Ectodermal cell (in vitro differentiated cells): Measurements from ENCODE around the gene S100A9.

Experiments used
- H3K27ac ChIP-seq: 2 replicates; pipeline ENCODE4 v1.7.0; 2013; ENCODE audit warnings: mild to moderate bottlenecking, low read depth, low read length; ENCODE audit not compliant: insufficient read depth, poor library complexity, severe bottlenecking
- H3K27me3 ChIP-seq: 2 replicates; pipeline ENCODE4 v1.7.0; 2013; ENCODE audit warnings: mild to moderate bottlenecking, low read length; ENCODE audit not compliant: insufficient read depth, control insufficient read depth, poor library complexity, severe bottlenecking
- H3K36me3 ChIP-seq: one replicate; pipeline ENCODE4 v1.7.0; 2013; ENCODE audit warnings: low read length; ENCODE audit not compliant: control insufficient read depth, insufficient read depth
- H3K4me1 ChIP-seq: one replicate; pipeline ENCODE4 v1.7.0; 2013; ENCODE audit warnings: low read length; ENCODE audit not compliant: control insufficient read depth, insufficient read depth
- H3K4me3 ChIP-seq: 2 replicates; pipeline ENCODE4 v1.7.0; 2013; ENCODE audit warnings: low read depth, low read length, control low read depth; ENCODE audit not compliant: insufficient read depth
- H3K9me3 ChIP-seq: 2 replicates; pipeline ENCODE4 v1.7.0; 2013; ENCODE audit warnings: mild to moderate bottlenecking, low read length, moderate library complexity; ENCODE audit not compliant: control insufficient read depth
- WGBS, 2 experiments: methylation state at CpG; one replicate each; pipeline ENCODE4 v1.1.7; 2013; ENCODE audit warnings: missing lambda C conversion rate in 2 of 2; 5-methylcytosine and 5-hydroxymethylcytosine counted together

The S100A9 gene

GRCh38 chr1:153353226-153353947 is 4.3 kb upstream of the S100A9 start:
- no peaks in the 10 kb centered on the region for H3K9me3 ChIP-seq
- H3K4me1 ChIP-seq: no peaks in the 10 kb centered on the region
- no peak overlapping the region for H3K4me3 ChIP-seq
- WGBS, 2 experiments: 84 to 89% methylated on average over 7 of the region's 7 CpGs
- no peaks in the 10 kb centered on the region for H3K27me3 ChIP-seq
- H3K36me3 ChIP-seq: no peaks in the 10 kb centered on the region
- H3K27ac ChIP-seq: no peak overlapping the region

GRCh38 chr1:153354515-153355193 is 3.0 kb upstream of the S100A9 start:
- no peaks in the 10 kb centered on the region for H3K9me3 ChIP-seq
- no peaks in the 10 kb centered on the region for H3K4me1 ChIP-seq
- H3K36me3 ChIP-seq: no peaks in the 10 kb centered on the region
- 87 to 90% methylated on average over 8 of the region's 8 CpGs for WGBS, 2 experiments
- H3K27me3 ChIP-seq: no peaks in the 10 kb centered on the region
- H3K27ac ChIP-seq: no peak overlapping the region
- H3K4me3 ChIP-seq: no peak overlapping the region

GRCh38 chr1:153355445-153356071 is 2.1 kb upstream of the S100A9 start:
- Histone ChIP-seq H3K27ac (no peak overlapping the region), H3K4me1 (no peaks in the 10 kb centered on the region), H3K9me3 (no peaks in the 10 kb centered on the region), H3K36me3 (no peaks in the 10 kb centered on the region), H3K27me3 (no peaks in the 10 kb centered on the region), H3K4me3 (no peak overlapping the region)
- WGBS, 2 experiments: 56 to 59% methylated on average over 10 of the region's 10 CpGs

- WGBS, 2 experiments: 93 to 94% methylated on average over 8 of the region's 8 CpGs
- no peaks in the 10 kb centered on the region for H3K9me3 ChIP-seq
Observed at GRCh38 chr1:153356392-153357075, 1.1 kb upstream of the S100A9 start.

GRCh38 chr1:153357076-153357852 is 390 bp upstream of the S100A9 start:
- 90 to 92% methylated on average over 10 of the region's 10 CpGs for WGBS, 2 experiments
- no peaks in the 10 kb centered on the region for H3K36me3 ChIP-seq
- no peak overlapping the region for H3K4me3 ChIP-seq
- no peak overlapping the region for H3K27ac ChIP-seq
- H3K27me3 ChIP-seq: no peaks in the 10 kb centered on the region
- H3K9me3 ChIP-seq: no peaks in the 10 kb centered on the region
- no peaks in the 10 kb centered on the region for H3K4me1 ChIP-seq

More at GRCh38 chr1:153356392-153357075, 1.1 kb upstream of the S100A9 start:
- Histone ChIP-seq H3K4me3 (no peak overlapping the region), H3K27me3 (no peaks in the 10 kb centered on the region), H3K36me3 (no peaks in the 10 kb centered on the region), H3K27ac (no peak overlapping the region), H3K4me1 (no peaks in the 10 kb centered on the region)

GRCh38 chr1:153358691-153358975 is 979 bp downstream of the S100A9 start:
- no peaks in the 10 kb centered on the region for H3K27me3 ChIP-seq
- H3K4me3 ChIP-seq: no peak overlapping the region
- WGBS, 2 experiments: 92 to 95% methylated on average over 3 of the region's 3 CpGs
- no peaks in the 10 kb centered on the region for H3K4me1 ChIP-seq
- H3K27ac ChIP-seq: no peak overlapping the region
- no peaks in the 10 kb centered on the region for H3K36me3 ChIP-seq
- H3K9me3 ChIP-seq: no peaks in the 10 kb centered on the region

- no peaks in the 10 kb centered on the region for H3K4me1 ChIP-seq
- no peaks in the 10 kb centered on the region for H3K27me3 ChIP-seq
- WGBS, 2 experiments: 92 to 94% methylated on average over 6 of the region's 6 CpGs
- H3K27ac ChIP-seq: no peak overlapping the region
- no peaks in the 10 kb centered on the region for H3K36me3 ChIP-seq
- H3K4me3 ChIP-seq: no peak overlapping the region
- no peaks in the 10 kb centered on the region for H3K9me3 ChIP-seq
Observed at GRCh38 chr1:153359241-153359640, 1.6 kb downstream of the S100A9 start.

GRCh38 chr1:153360190-153360589 is 2.5 kb downstream of the S100A9 start:
- WGBS, 2 experiments: 90 to 97% methylated on average over 2 of the region's 2 CpGs
- Histone ChIP-seq H3K9me3 (no peaks in the 10 kb centered on the region), H3K4me3 (no peak overlapping the region), H3K4me1 (no peaks in the 10 kb centered on the region), H3K27ac (no peak overlapping the region), H3K27me3 (no peaks in the 10 kb centered on the region), H3K36me3 (no peaks in the 10 kb centered on the region)

GRCh38 chr1:153360592-153361479 is 3.2 kb downstream of the S100A9 start:
- Histone ChIP-seq H3K36me3 (no peaks in the 10 kb centered on the region), H3K4me1 (no peaks in the 10 kb centered on the region), H3K9me3 (no peaks in the 10 kb centered on the region), H3K4me3 (no peak overlapping the region), H3K27me3 (no peaks in the 10 kb centered on the region), H3K27ac (no peak overlapping the region)
- 91 to 94% methylated on average over 11 of the region's 11 CpGs for WGBS, 2 experiments
